G401 (cell line): Measurements from ENCODE around the gene FCHSD1. TPM values are rescaled to one million over a fixed set of nuclear protein-coding genes. Genes with fewer than 3 reads are reported as not detected.

Experiments used
- DNase-seq: peaks from one replicate; pipeline ENCODE4 v3.0.0-alpha.2; 2015; ENCODE audit warnings: low spot score
- in situ Hi-C: cut with HindIII; loops from 2 replicates; pipeline ENCODE4 v1.10.0; 2016; ENCODE audit warnings: low sequenced_read_pairs, mixed read lengths
- total RNA-seq: library from RNA; depleted of rRNA; stranded (reverse); fragments of >200 nt; shearing (Covaris generic); gene quantifications from 2 replicates; pipeline ENCODE4 v1.2.3, GENCODE V29; 2014

FCHSD1 gene
- total RNA-seq, 1 experiment from 2014 or later = 17.7 TPM

DNA sequence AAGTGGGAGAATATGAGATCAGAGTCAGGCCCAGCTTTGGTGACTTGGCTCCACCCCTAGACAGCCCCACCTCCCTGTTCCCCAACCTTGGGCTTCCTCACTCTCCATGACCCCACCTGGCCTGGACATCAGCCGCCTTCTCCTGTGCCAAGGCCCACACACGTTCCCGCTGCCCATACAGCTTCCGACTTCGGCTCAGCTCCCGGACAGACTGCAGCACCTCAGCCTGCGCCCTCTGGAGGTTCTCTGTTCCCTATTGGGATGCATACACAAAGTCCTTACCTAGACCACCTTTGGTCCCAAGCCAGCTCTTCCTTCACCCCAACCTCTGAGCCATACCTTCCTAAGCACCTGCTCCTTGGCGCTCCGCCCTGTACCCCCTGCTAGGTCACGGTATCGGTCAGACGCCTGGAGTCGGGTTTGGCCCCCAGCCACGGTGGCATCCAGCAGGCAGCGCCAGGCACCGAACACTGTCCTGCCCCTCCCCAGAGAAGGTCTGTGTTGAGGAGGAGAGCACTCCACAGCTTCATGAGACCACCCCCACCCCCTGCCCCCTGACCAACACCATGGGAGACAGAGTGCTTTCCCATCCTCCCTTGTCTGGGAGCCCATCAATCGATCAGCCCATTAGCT is 2.0 kb downstream of the FCHSD1 start:
- DNase-seq = no peak
- in situ Hi-C loops = no loop called here

GRCh38 chr5:141647851-141648250 is 3.4 kb downstream of the FCHSD1 start:
- in situ Hi-C loops = no loop called here

DNA sequence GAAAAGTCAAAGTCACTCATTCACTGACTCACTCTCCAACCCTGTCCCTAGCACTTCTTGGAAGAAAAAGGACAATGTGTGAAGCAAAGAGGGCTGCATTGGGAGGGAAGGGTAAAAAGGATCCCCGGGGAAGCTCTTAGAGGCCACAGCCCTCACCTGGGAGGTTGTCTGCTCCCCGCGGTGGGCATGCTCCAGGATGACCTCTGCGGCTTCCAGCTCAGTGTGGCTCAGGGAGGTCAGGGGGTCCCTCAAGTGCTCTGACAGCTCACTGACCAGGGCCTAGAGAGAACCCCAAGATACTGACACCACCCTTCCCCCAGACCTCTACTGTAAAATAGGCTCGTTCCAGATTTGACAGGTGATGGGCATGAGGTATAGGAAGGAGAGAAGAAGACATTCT is 4.0 kb downstream of the FCHSD1 start:
- in situ Hi-C loops = no loop called here

More at GRCh38 chr5:141647851-141648250, 3.4 kb downstream of the FCHSD1 start:
- DNase-seq = no peak

GRCh38 chr5:141646026-141646425 is 5.2 kb downstream of the FCHSD1 start:
- no peak for DNase-seq
- in situ Hi-C loops = no loop called here

More for the DNA sequence above, 4.0 kb downstream of the FCHSD1 start:
- DNase-seq = no peak

DNA sequence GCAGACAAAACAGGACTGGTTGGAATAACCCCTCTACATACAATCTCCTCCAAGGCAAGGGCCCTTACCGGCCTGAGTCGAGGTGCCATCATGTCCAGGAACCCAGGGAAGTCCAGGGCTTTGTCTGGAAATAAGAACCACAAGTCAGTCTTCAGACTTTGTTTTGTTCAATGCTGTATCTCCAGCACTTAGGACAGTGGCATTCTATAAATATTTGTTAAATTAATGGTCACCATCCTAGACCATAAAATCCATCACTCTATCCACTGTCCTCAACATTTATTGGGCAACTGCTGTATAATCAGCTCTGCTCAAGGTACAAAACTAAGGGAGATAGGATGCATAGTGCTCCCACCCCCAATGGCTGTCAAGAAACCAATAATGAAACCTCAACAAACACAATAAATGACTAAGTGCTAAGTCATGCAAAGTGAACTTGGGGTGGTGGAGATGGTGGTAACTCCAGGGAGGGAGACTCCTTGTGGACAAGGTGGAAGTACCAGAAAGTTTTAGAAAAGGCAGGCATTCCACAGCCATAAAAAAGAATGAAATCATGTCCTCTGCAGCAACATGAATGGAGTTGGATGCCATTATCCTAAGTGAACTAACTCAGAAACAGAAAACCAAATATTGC is 9.5 kb downstream of the FCHSD1 start:
- no peak for DNase-seq
- in situ Hi-C loops = no loop called here

DNA sequence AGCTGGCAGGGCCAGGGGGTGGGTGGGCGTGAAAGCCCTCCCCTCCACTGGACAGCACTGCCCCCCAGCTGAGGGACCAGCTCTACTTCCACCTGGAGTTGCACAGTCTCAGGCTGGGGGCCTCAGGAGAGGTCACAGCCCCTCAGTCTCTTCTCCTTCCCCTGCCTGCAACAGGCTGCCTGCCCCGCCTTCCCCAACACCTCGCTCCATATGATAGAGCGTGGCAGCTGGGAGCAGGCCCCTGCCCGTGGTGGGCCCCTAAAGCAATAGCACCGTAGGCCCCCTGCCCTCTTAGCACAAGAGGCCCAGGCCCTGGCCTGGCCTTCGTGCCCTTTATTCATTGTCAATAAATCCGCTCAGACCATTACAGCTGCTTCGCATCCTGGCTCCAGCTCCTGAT is 10.5 kb downstream of the FCHSD1 start:
- in situ Hi-C loops = no loop called here
- no peak for DNase-seq

DNA sequence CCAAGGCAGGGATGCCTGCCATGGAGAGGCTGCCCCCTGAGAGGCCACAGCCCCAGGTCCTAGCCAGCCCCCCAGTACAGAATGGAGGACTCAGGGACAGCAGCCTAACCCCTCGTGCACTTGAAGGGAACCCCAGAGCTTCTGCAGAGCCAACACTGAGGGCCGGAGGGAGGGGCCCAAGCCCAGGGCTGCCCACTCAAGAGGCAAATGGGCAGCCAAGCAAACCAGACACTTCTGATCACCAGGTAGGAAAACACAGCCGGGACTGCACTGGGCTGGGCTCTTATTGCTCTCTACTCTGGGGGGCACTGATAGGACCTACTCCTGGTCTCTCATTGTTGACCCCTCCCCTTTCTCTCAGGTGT is 11.2 kb downstream of the FCHSD1 start:
- in situ Hi-C loops = no loop called here
- DNase-seq = no peak

DNA sequence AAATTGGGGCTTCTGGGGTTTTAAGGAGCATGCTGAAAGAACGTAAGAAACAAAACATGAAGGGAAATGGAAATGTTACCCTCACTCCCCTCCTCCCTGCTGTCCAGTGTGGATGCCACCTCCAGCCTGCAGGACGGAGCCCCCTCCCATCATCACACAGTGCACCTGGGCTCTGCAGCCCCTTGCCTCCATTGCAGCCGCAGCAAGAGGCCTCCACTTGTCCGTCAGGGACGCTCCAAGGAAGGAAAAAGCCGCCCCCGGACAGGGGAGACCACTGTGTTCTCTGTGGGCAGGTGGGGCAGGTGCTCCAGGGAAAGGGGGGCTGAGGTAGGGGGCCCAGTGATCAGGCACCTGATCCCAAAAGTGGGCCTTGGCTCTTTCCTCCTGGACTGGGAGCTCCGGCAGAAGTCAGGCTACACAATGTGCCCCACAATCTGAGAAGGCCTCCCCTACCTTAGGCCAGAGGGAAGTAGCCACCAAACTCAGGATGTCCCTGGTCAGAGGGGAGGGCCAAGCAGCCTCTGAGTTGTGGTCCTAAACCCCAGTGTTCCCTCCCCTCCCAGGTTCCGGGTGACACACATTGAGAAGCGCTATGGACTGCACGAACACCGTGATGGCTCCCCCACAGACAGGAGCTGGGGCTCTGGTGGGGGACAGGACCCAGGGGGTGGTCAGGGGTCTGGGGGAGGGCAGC is 11.7 kb downstream of the FCHSD1 start:
- no peak for DNase-seq
- in situ Hi-C loops = no loop called here

DNA sequence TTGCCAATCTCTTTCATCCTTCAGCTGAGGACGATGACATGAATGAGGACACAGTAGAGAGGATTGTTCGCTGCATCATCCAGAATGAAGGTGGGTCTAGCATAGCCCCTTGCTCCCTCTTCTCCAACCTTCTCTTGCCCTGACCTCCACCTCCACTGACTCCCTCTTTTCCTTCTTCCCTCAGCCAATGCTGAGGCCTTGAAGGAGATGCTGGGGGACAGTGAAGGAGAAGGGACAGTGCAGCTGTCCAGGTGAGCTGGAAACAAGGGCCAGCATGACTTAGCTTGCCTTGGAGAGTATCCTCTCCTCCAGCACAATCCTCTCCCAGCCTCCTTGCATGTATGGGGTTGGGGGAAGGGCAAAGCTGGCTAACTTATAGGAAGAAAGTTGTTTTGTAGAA is 12.4 kb downstream of the FCHSD1 start:
- no peak for DNase-seq
- in situ Hi-C loops = no loop called here

DNA sequence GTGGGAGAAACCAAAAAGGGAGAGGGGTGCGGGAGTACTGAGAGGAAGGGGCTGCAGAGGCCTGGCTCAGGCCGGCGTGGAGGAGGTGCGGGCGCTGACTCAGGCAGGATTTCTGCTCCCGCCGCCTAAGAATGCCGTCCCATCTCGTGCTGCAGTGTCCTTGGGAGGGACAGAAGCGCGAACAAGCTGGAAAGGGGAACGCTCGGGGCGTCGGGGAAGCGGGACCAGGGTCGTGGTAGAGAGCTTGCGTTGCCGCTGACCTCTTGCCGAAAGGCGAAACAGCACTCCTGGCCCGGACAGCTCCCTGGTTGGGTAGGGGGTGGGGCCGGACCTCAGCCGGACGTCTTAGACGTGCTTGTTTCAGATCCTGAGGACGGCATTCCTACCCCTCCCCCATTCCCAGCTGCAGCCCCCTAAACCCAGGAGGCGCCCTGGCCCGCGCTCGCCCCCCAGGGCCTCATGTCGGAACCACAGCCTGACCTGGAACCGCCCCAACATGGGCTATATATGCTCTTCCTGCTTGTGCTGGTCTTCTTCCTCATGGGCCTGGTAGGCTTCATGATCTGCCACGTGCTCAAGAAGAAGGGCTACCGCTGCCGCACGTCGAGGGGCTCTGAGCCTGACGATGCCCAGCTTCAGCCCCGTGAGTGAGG is 13.3 kb downstream of the FCHSD1 start:
- in situ Hi-C loops = no loop called here
- peak; percentile 19 for DNase-seq

DNA sequence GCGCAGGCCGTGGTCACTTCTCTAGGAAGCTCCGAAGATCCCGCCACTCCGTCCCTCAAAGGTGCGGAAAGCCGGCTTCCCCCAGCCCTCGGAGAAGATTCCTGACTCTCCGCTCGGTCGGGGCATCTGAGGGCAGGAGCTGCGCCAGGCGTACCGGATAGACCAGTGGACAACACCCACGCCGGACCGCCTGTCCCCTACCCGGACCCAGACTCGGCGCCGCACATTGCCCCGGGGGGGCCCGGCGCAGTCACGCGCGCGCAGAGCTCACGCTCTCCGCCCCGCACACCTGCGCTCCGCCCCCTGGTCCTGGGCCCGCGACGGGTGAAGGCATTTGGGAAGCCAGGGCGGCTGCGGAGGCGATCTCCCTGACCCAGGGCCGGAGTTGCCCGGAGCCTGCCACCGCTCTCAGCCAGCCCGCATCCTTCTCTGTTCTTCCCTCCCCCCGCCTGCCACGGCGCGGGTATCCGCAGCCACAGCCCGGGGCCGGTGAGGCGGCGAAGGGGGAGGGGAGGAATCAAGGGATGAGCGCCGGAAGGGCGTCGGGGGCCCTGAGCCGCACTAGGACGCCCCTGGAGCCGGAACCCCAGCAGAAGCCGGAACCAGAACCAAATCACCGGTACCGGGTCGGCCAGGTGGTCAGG is 14.0 kb downstream of the FCHSD1 start:
- in situ Hi-C loops = no loop called here
- DNase-seq = peak; percentile 65

- in situ Hi-C loops = no loop called here
- peak; percentile 93 for DNase-seq
These were observed 14.7 kb downstream of the FCHSD1 start, which contains the start of the genes HDAC3 and RELL2 for GRCh38 chr5:141636413-141637122. Gene HDAC3, minus strand, starts transcription at chr5:141636849. Its CDS starts 59 bp downstream, at chr5:141636790. Gene RELL2, plus strand, starts transcription at chr5:141636997. Its CDS starts 1,229 bp downstream, at chr5:141638226.

DNA sequence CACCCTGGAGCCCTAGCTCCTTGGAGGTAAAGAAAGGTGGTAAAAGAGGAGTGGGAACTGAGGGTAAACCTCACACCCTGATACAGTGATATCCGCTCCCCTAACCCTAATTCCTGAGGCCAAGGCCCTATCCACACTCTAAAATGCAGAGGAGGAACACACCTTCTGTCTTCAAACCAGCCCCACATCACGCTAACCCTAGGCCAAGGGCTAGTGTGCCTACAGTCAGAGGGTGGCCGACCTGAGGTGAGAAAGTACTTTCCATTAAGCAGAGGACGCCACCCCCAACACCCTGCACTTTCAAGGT is 15.2 kb downstream of the FCHSD1 start:
- in situ Hi-C loops = no loop called here
- no peak for DNase-seq

GRCh38 chr5:141635646-141636045 is 15.6 kb downstream of the FCHSD1 start:
- no peak for DNase-seq

GRCh38 chr5:141634720-141635119 is 16.5 kb downstream of the FCHSD1 start:
- DNase-seq = no peak
- in situ Hi-C loops = no loop called here

More at GRCh38 chr5:141635646-141636045, 15.6 kb downstream of the FCHSD1 start:
- in situ Hi-C loops = no loop called here

- in situ Hi-C loops = no loop called here
- no peak for DNase-seq
These were observed 17.2 kb downstream of the FCHSD1 start for GRCh38 chr5:141633871-141634561.

GRCh38 chr5:141632650-141633049 is 18.6 kb downstream of the FCHSD1 start:
- in situ Hi-C loops = no loop called here
- DNase-seq = peak; percentile 59

DNA sequence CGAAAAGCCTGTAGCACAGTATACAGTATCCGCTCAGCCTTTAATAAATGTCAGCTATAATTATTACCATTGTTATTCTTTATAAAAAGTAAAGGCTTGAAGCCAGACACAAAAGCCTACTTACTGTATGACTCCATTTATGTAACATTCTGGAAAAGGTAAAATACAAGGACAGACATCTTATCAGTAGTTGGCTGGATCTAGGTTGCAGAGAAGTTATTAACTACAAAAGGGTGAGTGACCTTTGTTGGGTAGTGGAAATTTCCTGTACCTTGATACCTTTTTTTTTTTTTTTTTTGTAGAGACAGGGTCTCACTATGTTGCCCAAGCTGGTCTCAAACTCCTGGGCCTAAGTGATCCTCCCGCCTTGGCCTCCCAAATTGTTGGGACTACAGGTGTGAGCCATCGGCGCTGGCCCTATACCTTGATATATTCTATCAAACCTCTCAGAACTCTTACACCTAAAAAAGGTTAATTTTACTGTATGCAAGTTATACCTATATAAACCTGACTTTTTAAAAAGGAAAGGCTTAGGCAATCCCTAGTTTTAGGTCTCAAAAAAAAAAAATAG is 20.6 kb downstream of the FCHSD1 start:
- in situ Hi-C loops = no loop called here

More for the DNA sequence above, 20.6 kb downstream of the FCHSD1 start:
- DNase-seq = no peak
